ENCODE results near the gene PLAAT4. TPM values are rescaled to one million over a fixed set of nuclear protein-coding genes. Genes with fewer than 3 reads are reported as not detected.

The PLAAT4 gene
- total and polyA plus RNA-seq, 2 donors (not counting 3 experiments of a cell fraction or from before 2014, with no cell fraction given): 0.95 to 1.7 TPM

- dilution Hi-C loops (cut with MboI; ENCODE audit: extremely low pct_ligation_motif_present, low sequenced_read_pairs): no loop called here
- Histone ChIP-seq H3K36me3 (ENCODE audit: control insufficient read depth in 2 of 2, extremely low read depth in 1 of 2, insufficient read depth in 2 of 2, low read length in 2 of 2) (no peaks in the 10 kb centered on the region), H3K9me1 (replicated peaks; ENCODE audit: control insufficient read depth, extremely low read depth, insufficient read depth, low read length) (no peaks in the 10 kb centered on the region), H4K20me1 (replicated peaks; ENCODE audit: control insufficient read depth, extremely low read depth, insufficient read depth, low read length) (no peaks in the 10 kb centered on the region), H3K9me3 (replicated peaks; ENCODE audit: control insufficient read depth, insufficient read depth, low read length) (no peaks in the 10 kb centered on the region), H2AFZ (ENCODE audit: low read depth, low read length) (no peak overlapping the region), H3K27ac (ENCODE audit: insufficient read depth, low read depth, low read length) (no peak overlapping the region), H3K79me2 (ENCODE audit: control insufficient read depth, insufficient read depth, low read length) (no peaks in the 10 kb centered on the region), H3K9ac (replicated peaks; ENCODE audit: extremely low read depth, insufficient read depth, low read length) (no peak overlapping the region), H3K4me1 (ENCODE audit: control insufficient read depth, extremely low read depth, insufficient read depth, low read length) (no peaks in the 10 kb centered on the region), H3K27me3 (ENCODE audit: control insufficient read depth in 2 of 2, insufficient read depth in 2 of 2, low read length in 2 of 2) (peaks cover 0 to 3% of the 10 kb centered on the region in 2 experiments), H3K4me3 (replicated peaks in 1 of 3; ENCODE audit: insufficient read depth in 1 of 3, low read depth in 1 of 3, low read length in 3 of 3) (no peak overlapping the region), H3K4me2 (ENCODE audit: insufficient read depth, low read length) (no peak overlapping the region)
- ChIA-PET CTCF (no interaction called here), POLR2A (no interaction called here)
- intact Hi-C loops (cut with micrococcal nuclease): no loop called here
- TF ChIP-seq JUN (IDR thresholded peaks at IDR 0.05; ENCODE audit: borderline replicate concordance, insufficient read depth, insufficient read length, low read depth) (no peak), CTCF (IDR thresholded peaks at IDR 0.05; ENCODE audit: extremely low read depth in 1 of 2, insufficient read depth in 1 of 2, low read depth in 1 of 2, low read length in 2 of 2) (no peak), GATA2 (IDR thresholded peaks at IDR 0.05; ENCODE audit: insufficient read depth, insufficient read length, low read depth, low read length) (no peak), POLR2A (IDR thresholded peaks at IDR 0.05; ENCODE audit: low read depth, low read length) (no peak), EZH2 (IDR thresholded peaks at IDR 0.05; ENCODE audit: borderline replicate concordance, low read depth, low read length, severe bottlenecking) (no peak), FOS (IDR thresholded peaks at IDR 0.05; ENCODE audit: borderline replicate concordance, insufficient read depth, low read length) (no peak), POLR2AphosphoS5 (IDR thresholded peaks at IDR 0.05; ENCODE audit: insufficient read depth, low read depth, low read length) (no peak), MAX (IDR thresholded peaks at IDR 0.05; ENCODE audit: insufficient read depth, insufficient read length) (no peak), MYC (IDR thresholded peaks at IDR 0.05; ENCODE audit: low read depth, low read length) (no peak)
- DNase-seq (ENCODE audit: low read depth, low spot score) (no peak), FAIRE-seq (no peak)
- no TSS peak for BruUV-seq (replicated peaks)
Measured at GRCh38 chr11:63548178-63548577, 11.6 kb downstream of the PLAAT4 start.
